Adrenal gland (tissue), 12 donors: ENCODE data around the gene GALNT12. TPM values are rescaled to one million over a fixed set of nuclear protein-coding genes. Genes with fewer than 3 reads are reported as not detected.
A peak's percentile ranks its signal among the peaks of the same experiment; 100 is the strongest.

ENCODE experiments used
- DNase-seq, 7 donors: peaks; one replicate each; pipeline ENCODE4 v3.0.0-alpha.2; 2019 to 2020
- H3K27ac ChIP-seq, 5 donors: fragments of 200-600 bp; sonication (generic) in 4 of 5; 1 replicate in 3 of 5; 2 replicates in 2 of 5; pipeline versions ENCODE4 v1.5.1 to v1.8.0; 2016 to 2020; ENCODE audit warnings: mild to moderate bottlenecking in 1 of 5
- H3K27me3 ChIP-seq: fragments of 200-600 bp; 2 replicates; pipeline ENCODE4 v1.8.0; 2021
- H3K36me3 ChIP-seq, 2 donors: fragments of 200-600 bp; replicated peaks in 1 of 2; 1 replicate in 1 of 2; 2 replicates in 1 of 2; pipeline versions ENCODE4 v1.5.1 to v1.8.0; 2018 to 2022
- H3K4me1 ChIP-seq, 2 donors: fragments of 200-600 bp; replicated peaks in 1 of 2; 1 replicate in 1 of 2; 2 replicates in 1 of 2; pipeline versions ENCODE4 v1.5.1 to v1.8.0; 2018 to 2021
- H3K4me3 ChIP-seq, 4 donors: fragments of 200-600 bp; sonication (generic) in 3 of 4; one replicate each; pipeline ENCODE4 v1.5.1; 2016 to 2018
- H3K9me3 ChIP-seq, 3 donors: fragments of 200-600 bp; sonication (generic) in 1 of 3; replicated peaks in 1 of 3; 1 replicate in 2 of 3; 2 replicates in 1 of 3; pipeline versions ENCODE4 v1.5.1 to v1.8.0; 2016 to 2021
- CTCF ChIP-seq, 6 experiments: fragments of 450-650 bp in 4 of 6; fragments of 200-600 bp in 2 of 6; sonication (generic) in 1 of 6; IDR thresholded peaks; 1 replicate in 5 of 6; 2 replicates in 1 of 6; pipeline versions ENCODE4 v1.5.1 to v1.8.0; 2016 to 2021; ENCODE audit warnings: antibody characterized with exemption in 6 of 6, mild to moderate bottlenecking in 2 of 6, moderate library complexity in 1 of 6
- POLR2A ChIP-seq, 2 donors: fragments of 450-650 bp; IDR thresholded peaks; one replicate each; pipeline ENCODE4 v1.6.1; 2017; ENCODE audit warnings: antibody characterized with exemption in 2 of 2, mild to moderate bottlenecking in 2 of 2, moderate library complexity in 1 of 2
- WGBS, 4 donors: extraction: QIAGEN DNeasy Blood & Tissue Kit in 2 of 4; methylation state at CpG; one replicate each; pipeline versions ENCODE4 v1.1.5 to v1.1.7; 2013 to 2017; 5-methylcytosine and 5-hydroxymethylcytosine counted together
- intact Hi-C, 2 donors: fragments of 100-400 bp; cut with DNase I; formaldehyde crosslinking; loops; one replicate each; pipeline versions ENCODE4 v1.14.1 to v1.15.0; 2022 to 2023
- polyA plus RNA-seq, 3 donors: library from polyadenylated mRNA; stranded (reverse); fragments of 200-250 nt in 2 of 3; fragments of 350-450 nt in 1 of 3; fragmentation: Illumina TruSeq in 1 of 3; extraction: RNeasy Lipid Tissue Mini Kit (QIAGEN cat#74804) in 1 of 3; gene quantifications; one replicate each; pipeline ENCODE4 v1.2.3, GENCODE V29; 2013 to 2014
- total RNA-seq, 9 donors: library from RNA; depleted of rRNA in 4 of 9; stranded (reverse); fragments of >200 nt in 4 of 9; fragments of 120-200 nt in 1 of 9; fragmentation: NEBNext Ultra II Directional in 1 of 9; extraction: Animal tissue kit (Norgen Biotek cat#: 25700) in 1 of 9; gene quantifications; one replicate each; pipeline versions ENCODE4 v1.1.0 to v1.2.4, GENCODE V29; 2013 to 2023
- donor health status: healthy with polysubstance abuse.
- donor health status: Bipolar disorder and iron deficiency.
- donor health status: DM: yes; HTN: yes; CAD: no.
- donor health status: DM: no; HTN: no; CAD: no.
- donor health status: DM: no; HTN: no; CAD: no.
- donor health status: DM: yes; HTN: yes; CAD: no.

Gene GALNT12
- total and polyA plus RNA-seq, 12 donors = 1.1 to 20.6 (median 4.2) TPM

GRCh38 chr9:98830554-98830953 lies 23.1 kb downstream of the GALNT12 start:
- no peaks in the 10 kb centered on the region for H3K36me3 ChIP-seq
- intact Hi-C loops = no loop called here
- no peak for DNase-seq
- no peaks in the 10 kb centered on the region for H3K9me3 ChIP-seq
- H3K4me1 ChIP-seq = peaks cover 0 to 5% of the 10 kb centered on the region in 2 donors
- 89 to 95% (median 93%) methylated on average over 5 of the region's 5 CpGs for WGBS, 4 donors
- H3K27ac ChIP-seq = no peak overlapping the region
- H3K27me3 ChIP-seq = no peaks in the 10 kb centered on the region
- H3K4me3 ChIP-seq = no peak overlapping the region
- TF ChIP-seq POLR2A (IDR thresholded peaks at IDR 0.05) (no peak), CTCF (IDR thresholded peaks at IDR 0.05) (no peak)

- TF ChIP-seq POLR2A (IDR thresholded peaks at IDR 0.05) = no peak
- Histone ChIP-seq H3K27ac (no peak overlapping the region), H3K27me3 (no peaks in the 10 kb centered on the region), H3K9me3 (no peaks in the 10 kb centered on the region), H3K4me3 (no peak overlapping the region), H3K36me3 (no peaks in the 10 kb centered on the region), H3K4me1 (peaks cover 0 to 5% of the 10 kb centered on the region in 2 donors)
- intact Hi-C loops = no loop called here
- DNase-seq = no peak
- WGBS, 4 donors = 84 to 90% (median 86%) methylated on average over 7 to 16 of the region's 16 CpGs
Measured at GRCh38 chr9:98831696-98832095, 24.2 kb downstream of the GALNT12 start.

GRCh38 chr9:98832768-98833089 lies 25.3 kb downstream of the GALNT12 start:
- intact Hi-C loops = no loop called here
- 95 to 100% (median 99%) methylated on average over 1 of the region's 1 CpG for WGBS, 4 donors
- no peak overlapping the region for H3K27ac ChIP-seq

GRCh38 chr9:98833090-98833956 lies 25.9 kb downstream of the GALNT12 start:
- Histone ChIP-seq H3K27me3 (no peaks in the 10 kb centered on the region), H3K27ac (no peak overlapping the region), H3K36me3 (no peaks in the 10 kb centered on the region), H3K4me3 (no peak overlapping the region), H3K4me1 (peaks cover 0 to 5% of the 10 kb centered on the region in 2 donors), H3K9me3 (no peaks in the 10 kb centered on the region)
- intact Hi-C loops = no loop called here
- TF ChIP-seq POLR2A (IDR thresholded peaks at IDR 0.05) (no peak), CTCF (IDR thresholded peaks at IDR 0.05) (no peak)
- 81 to 89% (median 82%) methylated on average over 9 of the region's 9 CpGs for WGBS, 4 donors
- peak in 3 of 7 donors; percentile 22 to 47 (median 34) for DNase-seq

More at GRCh38 chr9:98832768-98833089, 25.3 kb downstream of the GALNT12 start:
- TF ChIP-seq CTCF (IDR thresholded peaks at IDR 0.05) (no peak), POLR2A (IDR thresholded peaks at IDR 0.05) (no peak)
- Histone ChIP-seq H3K36me3 (no peaks in the 10 kb centered on the region), H3K4me1 (peaks cover 0 to 5% of the 10 kb centered on the region in 2 donors), H3K4me3 (no peak overlapping the region), H3K27me3 (no peaks in the 10 kb centered on the region), H3K9me3 (no peaks in the 10 kb centered on the region)
- DNase-seq = no peak

GRCh38 chr9:98834386-98834785 lies 26.9 kb downstream of the GALNT12 start:
- no peak for DNase-seq
- peaks cover 0 to 5% of the 10 kb centered on the region in 2 donors for H3K4me1 ChIP-seq
- WGBS, 4 donors = 91 to 98% (median 94%) methylated on average over 9 of the region's 9 CpGs
- TF ChIP-seq POLR2A (IDR thresholded peaks at IDR 0.05) (no peak), CTCF (IDR thresholded peaks at IDR 0.05) (no peak)
- no peaks in the 10 kb centered on the region for H3K36me3 ChIP-seq
- no peak overlapping the region for H3K4me3 ChIP-seq
- no peaks in the 10 kb centered on the region for H3K9me3 ChIP-seq
- H3K27me3 ChIP-seq = no peaks in the 10 kb centered on the region
- intact Hi-C loops = no loop called here
- no peak overlapping the region for H3K27ac ChIP-seq
